ENCODE data around the gene HDAC9.

DNA sequence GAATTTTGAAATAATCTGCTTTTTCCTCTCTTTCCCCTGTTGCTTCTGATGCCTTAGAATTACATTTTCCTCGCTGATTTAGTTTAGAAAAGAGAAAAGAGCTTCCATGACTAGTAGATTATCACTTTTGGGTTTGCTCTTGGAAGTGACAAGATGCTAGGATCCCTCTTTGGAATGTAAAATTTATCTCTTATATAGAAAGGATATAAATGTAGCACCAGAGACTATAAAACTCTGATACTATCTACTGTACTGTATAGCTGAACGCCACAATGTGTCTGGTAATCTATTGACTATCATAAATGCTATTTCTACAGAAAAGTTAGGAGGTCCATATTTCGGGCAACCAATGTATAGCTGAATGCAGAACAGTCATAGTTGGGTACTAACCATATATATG is 1.1 kb upstream of the HDAC9 start:
- TF ChIP-seq POLR2A (IDR thresholded peaks at IDR 0.05) = no peak
- TF ChIP-seq, protein P1, sequence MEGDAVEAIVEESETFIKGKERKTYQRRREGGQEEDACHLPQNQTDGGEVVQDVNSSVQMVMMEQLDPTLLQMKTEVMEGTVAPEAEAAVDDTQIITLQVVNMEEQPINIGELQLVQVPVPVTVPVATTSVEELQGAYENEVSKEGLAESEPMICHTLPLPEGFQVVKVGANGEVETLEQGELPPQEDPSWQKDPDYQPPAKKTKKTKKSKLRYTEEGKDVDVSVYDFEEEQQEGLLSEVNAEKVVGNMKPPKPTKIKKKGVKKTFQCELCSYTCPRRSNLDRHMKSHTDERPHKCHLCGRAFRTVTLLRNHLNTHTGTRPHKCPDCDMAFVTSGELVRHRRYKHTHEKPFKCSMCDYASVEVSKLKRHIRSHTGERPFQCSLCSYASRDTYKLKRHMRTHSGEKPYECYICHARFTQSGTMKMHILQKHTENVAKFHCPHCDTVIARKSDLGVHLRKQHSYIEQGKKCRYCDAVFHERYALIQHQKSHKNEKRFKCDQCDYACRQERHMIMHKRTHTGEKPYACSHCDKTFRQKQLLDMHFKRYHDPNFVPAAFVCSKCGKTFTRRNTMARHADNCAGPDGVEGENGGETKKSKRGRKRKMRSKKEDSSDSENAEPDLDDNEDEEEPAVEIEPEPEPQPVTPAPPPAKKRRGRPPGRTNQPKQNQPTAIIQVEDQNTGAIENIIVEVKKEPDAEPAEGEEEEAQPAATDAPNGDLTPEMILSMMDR (IDR thresholded peaks at IDR 0.05) = no peak
